Nephron progenitor cell (in vitro differentiated cells): Measurements from ENCODE around the gene SLC35B1.

Experiments used
- DNase-seq: peaks from one replicate; pipeline ENCODE4 v3.0.0; 2021
- H3K27ac Mint-ChIP-seq: 2 replicates; pipeline ENCODE4 v1.8.0; 2021; ENCODE audit warnings: mild to moderate bottlenecking, moderate library complexity, mixed read lengths
- H3K27me3 Mint-ChIP-seq: 2 replicates; pipeline ENCODE4 v1.8.0; 2021; ENCODE audit warnings: mild to moderate bottlenecking, low read depth, mixed read lengths; ENCODE audit not compliant: poor library complexity
- H3K36me3 Mint-ChIP-seq: 2 replicates; pipeline ENCODE4 v1.8.0; 2021; ENCODE audit warnings: low read depth, mixed read lengths
- H3K4me1 Mint-ChIP-seq: 2 replicates; pipeline ENCODE4 v1.8.0; 2021; ENCODE audit warnings: mixed read lengths
- H3K4me3 Mint-ChIP-seq: 2 replicates; pipeline ENCODE4 v1.8.0; 2021; ENCODE audit warnings: mild to moderate bottlenecking, moderate library complexity, mixed read lengths
- H3K9me3 Mint-ChIP-seq: 2 replicates; pipeline ENCODE4 v1.8.0; 2021; ENCODE audit warnings: mild to moderate bottlenecking, moderate library complexity, mixed read lengths
- TF ChIP-seq, protein P1 (sequence below): fragments of 200-600 bp; sonication (generic); IDR thresholded peaks from 2 replicates; pipeline ENCODE4 v1.5.0; 2021; ENCODE audit warnings: antibody characterized with exemption

SLC35B1 gene

GRCh38 chr17:49752508-49752907 lies 44.7 kb upstream of the SLC35B1 start:
- H3K4me3 Mint-ChIP-seq: no peak overlapping the region
- H3K27me3 Mint-ChIP-seq: no peaks in the 10 kb centered on the region
- H3K9me3 Mint-ChIP-seq: no peaks in the 10 kb centered on the region
- peak overlapping the region; percentile 69 for H3K27ac Mint-ChIP-seq
- DNase-seq: no peak
- no peaks in the 10 kb centered on the region for H3K36me3 Mint-ChIP-seq
- TF ChIP-seq, protein P1, sequence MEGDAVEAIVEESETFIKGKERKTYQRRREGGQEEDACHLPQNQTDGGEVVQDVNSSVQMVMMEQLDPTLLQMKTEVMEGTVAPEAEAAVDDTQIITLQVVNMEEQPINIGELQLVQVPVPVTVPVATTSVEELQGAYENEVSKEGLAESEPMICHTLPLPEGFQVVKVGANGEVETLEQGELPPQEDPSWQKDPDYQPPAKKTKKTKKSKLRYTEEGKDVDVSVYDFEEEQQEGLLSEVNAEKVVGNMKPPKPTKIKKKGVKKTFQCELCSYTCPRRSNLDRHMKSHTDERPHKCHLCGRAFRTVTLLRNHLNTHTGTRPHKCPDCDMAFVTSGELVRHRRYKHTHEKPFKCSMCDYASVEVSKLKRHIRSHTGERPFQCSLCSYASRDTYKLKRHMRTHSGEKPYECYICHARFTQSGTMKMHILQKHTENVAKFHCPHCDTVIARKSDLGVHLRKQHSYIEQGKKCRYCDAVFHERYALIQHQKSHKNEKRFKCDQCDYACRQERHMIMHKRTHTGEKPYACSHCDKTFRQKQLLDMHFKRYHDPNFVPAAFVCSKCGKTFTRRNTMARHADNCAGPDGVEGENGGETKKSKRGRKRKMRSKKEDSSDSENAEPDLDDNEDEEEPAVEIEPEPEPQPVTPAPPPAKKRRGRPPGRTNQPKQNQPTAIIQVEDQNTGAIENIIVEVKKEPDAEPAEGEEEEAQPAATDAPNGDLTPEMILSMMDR: no peak
- peaks cover 14% of the 10 kb centered on the region for H3K4me1 Mint-ChIP-seq

GRCh38 chr17:49749730-49750129 lies 42.0 kb upstream of the SLC35B1 start:
- peaks cover 15% of the 10 kb centered on the region for H3K4me1 Mint-ChIP-seq
- peaks cover 4% of the 10 kb centered on the region for H3K36me3 Mint-ChIP-seq
- no peaks in the 10 kb centered on the region for H3K27me3 Mint-ChIP-seq
- H3K27ac Mint-ChIP-seq: no peak overlapping the region
- DNase-seq: no peak
- TF ChIP-seq, protein P1: no peak
- H3K9me3 Mint-ChIP-seq: no peaks in the 10 kb centered on the region
- H3K4me3 Mint-ChIP-seq: no peak overlapping the region

- no peak for DNase-seq
- H3K4me3 Mint-ChIP-seq: no peak overlapping the region
- H3K27ac Mint-ChIP-seq: no peak overlapping the region
- H3K4me1 Mint-ChIP-seq: peaks cover 15% of the 10 kb centered on the region
- TF ChIP-seq, protein P1: no peak
- no peaks in the 10 kb centered on the region for H3K9me3 Mint-ChIP-seq
- no peaks in the 10 kb centered on the region for H3K27me3 Mint-ChIP-seq
- peaks cover 4% of the 10 kb centered on the region for H3K36me3 Mint-ChIP-seq
Observed at GRCh38 chr17:49748791-49749190, 41.0 kb upstream of the SLC35B1 start.

- Mint-ChIP-seq H3K36me3 (peaks cover 4% of the 10 kb centered on the region), H3K27me3 (no peaks in the 10 kb centered on the region), H3K4me3 (no peak overlapping the region), H3K4me1 (peaks cover 15% of the 10 kb centered on the region), H3K27ac (no peak overlapping the region), H3K9me3 (no peaks in the 10 kb centered on the region)
- TF ChIP-seq, protein P1: no peak
- DNase-seq: no peak
Observed at GRCh38 chr17:49748223-49748622, 40.5 kb upstream of the SLC35B1 start.

DNA sequence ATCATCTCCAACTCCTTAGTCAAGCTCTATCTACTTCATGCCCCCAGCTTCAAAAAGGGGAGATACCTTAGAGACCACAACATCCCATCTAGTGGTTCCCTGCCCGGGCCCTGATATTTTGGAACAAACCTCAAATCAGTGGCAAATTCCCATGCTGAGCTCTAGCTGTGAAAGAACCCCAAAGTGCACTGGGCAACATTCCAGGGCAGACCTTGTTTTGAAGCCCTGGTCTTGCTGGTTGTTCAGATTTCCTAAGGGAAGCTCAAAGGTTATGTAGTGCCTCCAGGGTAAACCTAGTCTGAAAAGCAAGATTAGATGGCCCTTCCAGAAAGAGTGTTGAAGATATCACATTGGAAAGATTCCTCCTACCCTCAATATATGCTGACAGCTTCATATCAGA lies 39.9 kb upstream of the SLC35B1 start:
- Mint-ChIP-seq H3K27me3 (no peaks in the 10 kb centered on the region), H3K27ac (no peak overlapping the region), H3K9me3 (no peaks in the 10 kb centered on the region), H3K4me1 (peaks cover 15% of the 10 kb centered on the region), H3K4me3 (no peak overlapping the region), H3K36me3 (peaks cover 4% of the 10 kb centered on the region)
- DNase-seq: no peak
- TF ChIP-seq, protein P1: no peak

DNA sequence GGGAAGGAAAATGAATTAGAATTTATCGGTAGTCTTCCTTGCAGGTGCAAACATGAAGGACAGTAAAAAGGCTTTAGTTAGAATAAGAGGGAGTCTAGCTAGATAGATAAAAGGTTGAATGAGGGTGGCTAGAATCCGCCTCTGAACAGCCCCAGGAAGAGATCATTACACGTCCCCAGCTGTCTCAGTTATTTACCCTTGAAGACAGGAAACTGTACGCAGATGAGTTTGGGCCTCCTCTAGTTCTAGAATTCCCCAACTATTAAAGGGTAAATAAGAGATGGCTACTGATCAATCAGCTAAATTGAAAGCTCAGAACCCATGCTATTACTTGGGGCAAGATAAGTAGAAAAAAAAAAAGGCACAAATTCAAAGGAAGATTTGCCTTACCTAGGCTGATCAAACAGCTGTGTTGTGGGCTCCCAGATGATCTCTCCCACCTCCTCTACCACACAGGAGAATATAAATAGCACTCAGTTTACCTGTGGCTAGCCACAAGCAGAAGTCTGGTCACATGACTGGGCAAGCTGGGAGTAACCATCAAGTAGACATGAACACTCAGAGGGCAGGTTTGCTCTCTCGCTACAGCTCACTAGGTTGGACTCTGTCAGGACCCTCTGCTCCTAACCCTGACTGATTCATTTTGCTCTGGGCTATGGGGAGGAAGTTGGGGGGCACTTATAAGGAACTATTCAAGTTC lies 39.2 kb upstream of the SLC35B1 start:
- Mint-ChIP-seq H3K27ac (no peak overlapping the region), H3K36me3 (peaks cover 4% of the 10 kb centered on the region), H3K4me1 (peaks cover 15% of the 10 kb centered on the region), H3K4me3 (no peak overlapping the region), H3K9me3 (no peaks in the 10 kb centered on the region), H3K27me3 (no peaks in the 10 kb centered on the region)
- no peak for DNase-seq
- TF ChIP-seq, protein P1: no peak
